Stimulated activated CD4-positive, alpha-beta T cell treated with anti-CD3 and anti-CD28 coated beads, Interleukin-4, amount 100 ng/mL, for 24 hours (primary cell): ENCODE results near the gene TACR2.
A peak's percentile ranks its signal among the peaks of the same experiment; 100 is the strongest.

Experiments
- DNase-seq: peaks from one replicate; pipeline ENCODE4 v3.0.0-alpha.2; 2020

Gene TACR2

DNA sequence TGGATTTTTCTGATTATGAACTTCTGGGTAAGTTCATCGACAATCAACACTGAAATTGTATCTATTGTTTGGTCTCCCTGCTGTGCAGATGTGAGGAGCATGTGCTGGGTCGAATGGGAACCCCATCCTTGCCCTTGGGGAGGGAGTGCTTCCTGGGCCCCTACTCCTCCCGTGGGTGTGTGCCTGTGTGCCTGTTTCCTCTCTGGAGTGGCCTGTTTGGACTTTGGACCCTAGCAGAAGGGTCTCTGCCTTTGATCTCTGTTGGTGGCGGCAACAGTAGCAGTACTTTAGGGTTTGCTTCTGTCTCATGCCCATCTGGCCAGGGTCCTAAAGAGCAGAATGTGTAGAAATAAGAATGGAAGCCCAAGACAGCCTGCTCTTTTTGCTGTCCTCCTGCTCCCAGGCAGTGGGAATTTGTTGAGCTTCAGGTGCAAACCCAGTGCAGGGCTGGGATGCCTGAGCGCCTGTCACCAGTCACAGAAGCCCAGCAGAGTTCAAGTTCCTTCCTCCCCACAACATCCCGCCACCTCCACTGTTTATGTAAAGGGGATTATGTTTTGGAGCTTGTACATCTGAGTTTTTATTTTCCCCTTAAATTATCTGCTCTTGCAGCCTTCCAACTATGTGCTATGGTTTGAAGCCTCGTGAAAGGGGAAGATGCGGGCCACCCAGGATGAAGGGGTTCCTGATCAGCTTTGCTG, 1.5 kb upstream of the TACR2 start:
- DNase-seq: no peak

DNA sequence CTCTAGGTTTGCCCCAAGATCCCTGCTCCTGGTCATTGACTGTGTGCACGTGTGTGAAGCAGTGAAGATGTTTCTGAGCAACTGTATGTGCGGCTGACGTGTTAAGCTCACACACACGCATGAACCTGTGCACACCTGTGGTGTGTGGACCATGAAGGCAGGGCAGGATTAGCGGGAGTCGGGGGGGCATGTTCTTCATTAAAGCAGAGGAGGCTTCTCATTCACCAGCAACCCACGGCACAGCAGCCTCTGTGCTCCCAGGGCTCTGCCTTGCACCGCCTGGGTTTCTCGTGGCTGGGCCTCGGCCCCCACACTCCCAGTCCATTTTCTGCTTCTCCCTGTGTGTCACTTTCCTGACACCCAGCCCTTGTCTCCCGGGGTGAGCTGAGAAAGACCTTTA, 824 bp upstream of the TACR2 start:
- DNase-seq: no peak

DNA sequence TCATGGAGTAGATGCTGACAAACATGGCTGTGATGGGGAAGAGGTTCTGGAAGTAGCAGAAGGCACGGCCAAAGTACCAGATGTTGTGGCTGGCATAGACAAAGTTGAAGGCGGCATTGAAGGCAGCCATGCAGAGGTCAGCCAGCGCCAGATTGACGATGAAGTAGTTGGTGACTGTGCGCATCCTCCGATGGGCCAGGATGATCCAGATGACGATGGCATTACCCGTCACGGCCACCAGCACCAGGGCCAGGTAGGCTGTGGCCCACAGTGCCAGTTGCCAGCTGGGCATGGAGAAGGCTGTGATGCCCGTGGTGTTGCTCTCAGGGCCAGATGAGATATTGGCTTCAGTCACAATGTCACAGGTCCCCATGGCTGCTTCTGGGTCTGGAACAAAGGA, 767 bp downstream of the TACR2 start:
- DNase-seq: no peak

DNA sequence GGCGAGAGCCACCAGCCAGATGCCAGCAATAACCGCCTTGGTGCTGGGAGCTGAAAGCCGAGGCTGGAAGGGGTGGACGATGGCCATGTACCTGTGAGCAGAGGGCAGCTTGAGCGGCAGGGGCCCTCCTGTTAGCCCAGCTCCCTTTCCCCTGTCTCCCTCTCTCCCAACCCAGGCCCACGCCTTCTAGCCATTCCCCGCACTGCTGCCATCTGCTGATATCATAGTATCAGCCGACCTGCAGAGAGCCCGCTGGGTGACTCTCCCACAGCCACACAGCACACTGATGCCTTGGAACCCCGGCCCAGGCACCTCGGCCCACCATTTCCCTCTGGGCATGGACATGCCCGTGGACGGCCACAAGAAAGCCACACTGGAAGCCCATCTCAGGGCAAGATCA, 1.7 kb downstream of the TACR2 start:
- DNase-seq: no peak

DNA sequence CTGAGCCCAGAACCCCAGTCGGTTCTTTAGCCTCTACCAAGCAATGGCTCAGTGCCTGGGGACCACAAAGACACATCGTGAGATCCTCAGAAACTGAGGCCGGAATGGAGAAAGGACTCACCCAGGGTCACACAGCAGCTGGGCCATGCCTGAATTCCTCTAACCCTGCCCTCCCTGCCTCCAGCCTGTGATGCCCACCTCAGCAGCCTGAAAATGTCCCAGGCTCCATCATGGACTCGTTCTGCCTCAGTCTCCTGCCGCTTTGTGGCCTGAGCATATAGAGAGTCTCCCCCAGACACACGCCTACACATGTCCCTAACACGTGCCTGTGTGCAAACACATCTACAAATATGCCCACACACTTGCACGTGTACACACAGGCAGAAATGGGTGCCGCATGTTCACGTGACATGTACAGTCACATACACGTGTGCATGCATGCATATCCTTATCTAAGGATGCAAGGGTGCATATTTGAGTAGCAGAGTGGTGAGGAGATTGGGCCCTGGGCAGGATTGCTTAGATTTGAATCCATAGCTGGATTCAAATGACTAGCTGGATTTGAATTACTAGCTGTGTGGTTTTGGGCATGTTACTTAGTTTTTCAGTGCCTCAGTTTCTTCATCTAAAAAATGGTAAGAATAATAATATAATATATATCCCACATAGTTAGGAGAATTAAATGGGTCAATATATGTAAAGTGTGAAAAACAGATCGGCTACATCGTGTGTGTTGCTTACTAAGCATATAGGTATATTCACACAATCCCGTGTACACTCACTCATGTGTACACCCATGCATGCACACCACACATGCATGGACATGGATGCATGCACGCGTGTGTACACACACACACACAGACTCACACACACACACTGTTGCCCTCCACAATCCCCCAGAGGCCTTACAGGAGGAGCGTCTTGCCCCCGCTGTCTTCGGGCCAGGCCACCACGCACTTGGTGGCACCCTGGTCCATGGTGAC, 2.4 kb downstream of the TACR2 start:
- no peak for DNase-seq

DNA sequence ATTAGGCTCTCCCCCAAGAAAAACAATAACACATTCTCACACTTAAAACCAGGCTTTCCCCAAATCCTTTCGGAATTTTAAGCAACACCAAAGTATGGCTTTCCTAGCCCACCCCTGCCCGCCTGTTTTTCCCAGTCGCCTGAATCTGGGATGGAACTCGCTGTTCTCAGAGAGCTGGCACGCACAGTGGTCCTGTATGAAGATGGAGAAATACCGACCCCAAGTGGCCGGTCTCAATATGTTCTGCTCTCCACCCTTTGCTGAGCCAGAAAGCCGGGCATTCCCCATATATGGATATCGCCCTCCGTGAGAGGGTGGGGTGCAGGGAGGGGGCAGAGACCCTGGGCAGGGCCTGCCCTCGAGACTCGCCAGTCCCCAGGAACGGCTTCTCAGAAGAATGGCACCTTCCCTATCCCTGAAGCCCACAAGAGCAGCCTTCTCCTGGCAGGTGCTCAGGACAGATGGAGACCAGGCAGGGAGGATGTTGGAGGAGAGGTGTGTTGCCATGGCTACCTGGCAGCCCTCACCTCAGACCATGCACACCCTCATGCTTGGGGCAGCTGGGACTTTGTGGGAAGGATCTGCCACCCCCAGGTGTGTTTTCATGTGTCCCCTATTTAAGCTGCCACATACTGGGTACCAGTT, 3.4 kb downstream of the TACR2 start:
- DNase-seq: no peak

DNA sequence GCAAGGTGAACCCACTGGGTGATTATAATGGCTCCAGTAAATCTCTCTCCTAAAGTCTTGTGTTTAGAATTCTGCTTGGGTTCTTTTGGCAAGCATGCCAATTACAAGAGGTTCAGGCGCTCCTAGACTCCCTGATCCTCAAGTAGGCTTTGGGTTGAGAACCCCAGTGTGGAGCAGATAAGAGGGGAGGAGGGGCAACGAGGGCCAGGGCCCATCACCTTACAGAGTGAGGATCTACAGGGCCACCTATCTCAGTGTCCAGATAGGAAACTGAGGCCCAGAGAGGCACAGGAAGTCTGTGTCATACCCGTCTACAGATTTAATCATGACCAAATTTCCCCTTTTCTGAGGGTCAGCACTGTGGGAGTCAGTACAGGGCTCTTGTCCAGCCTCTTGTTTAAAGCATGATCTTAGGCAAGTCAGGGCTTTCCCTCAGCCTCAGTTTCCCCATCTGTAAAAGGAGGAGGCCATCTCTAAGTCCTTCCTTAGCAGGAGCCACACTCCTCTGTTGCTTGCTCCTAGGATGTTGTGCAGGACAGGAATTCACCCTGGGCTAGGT, 4.4 kb downstream of the TACR2 start:
- DNase-seq: no peak

DNA sequence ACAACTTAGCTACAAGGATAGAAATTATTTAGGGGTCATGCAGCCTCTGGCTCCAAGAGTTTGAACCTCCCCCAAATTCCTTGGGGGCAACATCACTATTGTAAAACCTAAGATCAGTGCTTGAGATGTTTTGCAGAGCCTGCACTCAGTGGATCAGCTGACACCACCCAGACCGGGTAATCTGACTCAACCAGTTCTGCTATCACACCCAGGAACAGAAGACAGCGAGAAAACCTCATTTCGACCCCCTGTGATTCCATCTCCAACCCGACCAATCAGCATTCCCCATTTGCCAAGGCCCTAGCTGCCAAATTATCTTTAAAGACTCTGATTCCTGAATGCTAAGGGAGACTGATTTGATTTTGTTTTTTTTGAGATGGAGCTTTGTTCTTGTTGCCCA, 5.2 kb downstream of the TACR2 start:
- DNase-seq: no peak

DNA sequence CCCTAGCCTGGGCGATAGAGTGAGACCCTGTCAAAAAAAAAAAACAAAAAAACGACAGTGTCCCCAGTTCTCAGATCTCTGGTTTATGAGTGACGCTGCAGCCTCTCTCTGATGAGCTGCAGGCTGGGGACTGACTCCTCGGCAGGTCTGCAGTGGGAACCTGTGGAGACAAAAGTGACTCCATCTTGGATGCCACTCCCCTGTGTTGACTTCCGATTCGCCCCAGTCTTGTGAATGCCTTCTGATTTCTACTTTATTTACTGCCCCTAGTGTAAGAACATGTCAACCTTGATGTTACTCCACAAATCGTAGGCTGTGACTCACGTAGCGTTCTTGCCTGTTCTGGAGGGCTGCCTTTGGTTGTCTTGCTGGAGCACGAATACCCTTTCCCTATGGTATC, 6.2 kb downstream of the TACR2 start:
- DNase-seq: no peak

DNA sequence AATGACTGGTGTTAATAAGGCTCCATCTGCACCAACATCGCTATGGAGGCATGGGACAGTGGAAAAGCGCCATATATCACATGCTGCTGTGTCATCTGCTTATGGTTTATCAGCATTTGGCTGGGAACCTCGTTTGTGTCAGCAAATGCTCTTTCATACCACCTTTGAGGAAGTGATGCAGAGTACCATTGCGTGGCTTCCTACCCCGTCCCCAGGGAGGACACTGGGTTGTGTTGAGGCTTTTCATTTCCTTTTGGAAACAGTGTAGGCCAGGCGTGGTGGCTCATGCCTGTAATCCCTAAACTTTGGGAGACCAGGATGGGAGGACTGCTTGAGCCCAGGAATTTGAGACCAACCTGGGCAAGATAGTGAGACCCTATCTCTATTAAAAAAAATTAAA, 6.8 kb downstream of the TACR2 start:
- DNase-seq: no peak

DNA sequence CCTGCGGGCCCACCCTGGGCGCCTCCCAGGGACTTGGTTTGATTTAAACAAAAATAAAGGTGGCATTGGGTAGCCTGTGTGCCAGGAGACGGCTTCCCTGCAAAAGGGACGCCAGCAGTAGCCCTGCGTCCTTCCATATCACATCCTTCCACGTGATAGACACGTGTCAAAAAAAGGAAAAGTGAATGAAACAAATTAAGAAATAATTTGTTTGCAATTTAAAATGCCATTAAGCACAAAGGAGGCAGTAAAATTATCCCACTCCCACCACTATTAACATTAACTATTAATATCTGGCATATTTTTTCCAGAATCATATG, 7.6 kb downstream of the TACR2 start:
- DNase-seq: no peak

DNA sequence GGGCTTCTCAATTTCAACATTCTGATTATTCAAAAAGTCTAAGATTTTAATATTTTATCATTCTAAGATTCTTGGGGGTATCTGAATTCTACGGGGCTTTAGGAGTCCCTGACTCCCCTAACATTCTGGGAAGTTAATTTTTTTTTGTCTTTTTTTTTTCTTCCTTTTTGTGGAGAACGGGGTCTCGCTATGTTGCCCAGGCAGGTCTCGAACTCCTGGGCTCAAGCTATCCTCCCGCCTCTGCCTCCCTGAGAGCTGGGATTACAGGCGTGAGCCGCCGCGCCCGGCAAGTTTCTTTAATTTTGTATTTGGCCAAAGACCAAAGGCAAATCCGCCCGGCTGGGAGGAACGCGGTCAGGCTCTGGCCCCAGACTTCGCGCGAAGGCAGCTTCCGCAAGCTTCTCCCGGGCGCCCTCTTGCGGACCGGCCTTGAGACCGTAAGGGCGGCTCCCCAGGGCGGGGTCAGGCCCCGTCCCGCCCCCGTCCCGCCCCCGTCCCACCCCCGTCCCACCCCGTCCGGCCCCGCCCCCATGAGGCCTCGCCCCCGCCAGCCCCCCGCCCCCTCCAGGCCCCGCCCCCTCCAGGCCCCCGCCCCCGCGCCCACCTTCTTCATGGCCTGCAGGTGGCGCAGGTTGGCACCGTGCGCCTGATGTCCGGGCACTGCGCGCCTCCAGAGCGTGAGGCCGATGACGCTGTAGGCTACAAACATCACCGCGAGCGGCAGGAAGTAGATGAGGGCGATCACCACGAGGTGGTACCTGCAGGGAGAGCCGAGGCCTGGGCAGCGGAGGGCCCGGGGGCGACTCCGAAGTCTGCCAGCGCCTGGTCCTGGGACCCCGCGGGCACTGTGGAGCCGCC, 8.2 kb downstream of the TACR2 start:
- peak; percentile 90 for DNase-seq

DNA sequence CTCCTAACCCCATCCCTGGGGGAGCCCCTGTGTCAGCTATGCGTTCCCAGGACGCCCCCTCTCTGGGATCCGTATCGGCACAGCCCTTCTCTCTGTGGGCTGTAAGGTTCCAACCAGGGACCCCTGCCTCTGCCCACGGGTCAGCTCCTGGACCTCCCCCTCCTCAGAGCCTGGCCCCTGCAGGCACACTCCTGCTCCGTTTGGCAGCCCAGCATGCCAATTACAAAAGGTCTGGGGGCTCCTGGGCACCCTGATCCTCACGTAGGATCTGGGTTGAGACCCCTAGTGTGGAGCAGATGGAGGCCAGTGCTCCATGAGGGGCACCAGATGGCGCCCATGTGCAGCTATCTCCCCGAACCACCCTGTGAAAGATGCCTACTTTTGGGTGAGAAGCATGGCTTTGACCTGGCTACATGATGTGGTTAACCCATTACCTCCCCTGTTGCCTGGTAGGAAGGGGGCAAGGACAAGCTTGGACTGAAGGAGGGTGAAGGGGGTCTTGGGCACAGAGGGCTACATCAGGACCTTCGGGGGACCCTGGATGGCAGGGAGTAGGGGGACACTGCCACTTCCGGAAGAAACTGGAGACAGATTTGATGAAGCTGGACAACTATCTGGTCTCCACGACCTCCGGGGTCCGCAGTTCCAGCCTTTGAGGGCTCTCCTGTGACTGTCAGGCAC, 9.0 kb downstream of the TACR2 start:
- DNase-seq: no peak

DNA sequence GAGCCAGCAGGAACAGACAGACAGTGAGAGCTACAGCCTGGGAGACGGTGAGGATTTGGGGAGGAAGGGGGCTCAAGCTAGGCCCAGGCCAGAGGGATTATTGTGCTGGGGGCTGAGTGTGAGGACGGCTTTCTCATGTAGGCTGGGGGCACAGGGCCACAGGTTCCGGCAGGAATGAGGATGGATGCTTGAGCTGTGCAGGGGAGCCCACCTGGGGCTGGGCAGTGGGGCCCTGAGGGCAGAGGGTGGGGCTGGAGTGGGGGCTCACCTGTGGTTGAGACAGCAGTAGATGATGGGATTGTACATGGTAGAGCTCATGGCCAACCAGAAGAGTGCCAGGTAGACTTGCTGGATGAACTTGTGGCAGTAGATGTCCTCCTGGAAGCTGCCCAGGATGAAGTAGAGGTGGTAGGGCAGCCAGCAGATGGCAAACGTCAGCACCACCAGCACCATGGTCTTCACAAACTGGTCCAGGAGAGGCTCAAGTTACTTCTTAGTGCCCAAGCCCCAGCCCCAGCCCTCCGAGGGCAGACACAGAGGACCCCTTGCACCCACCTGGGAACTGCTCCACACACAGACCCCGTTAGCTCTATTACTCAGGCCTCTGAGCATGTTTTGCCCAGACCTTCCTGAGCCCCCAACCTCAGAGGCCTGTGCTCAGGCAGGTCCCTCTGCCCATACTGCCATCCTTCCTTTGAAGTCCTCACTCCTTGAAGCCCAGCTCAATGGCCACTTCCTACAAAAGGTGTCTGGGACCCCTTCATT, 9.7 kb downstream of the TACR2 start:
- DNase-seq: no peak

DNA sequence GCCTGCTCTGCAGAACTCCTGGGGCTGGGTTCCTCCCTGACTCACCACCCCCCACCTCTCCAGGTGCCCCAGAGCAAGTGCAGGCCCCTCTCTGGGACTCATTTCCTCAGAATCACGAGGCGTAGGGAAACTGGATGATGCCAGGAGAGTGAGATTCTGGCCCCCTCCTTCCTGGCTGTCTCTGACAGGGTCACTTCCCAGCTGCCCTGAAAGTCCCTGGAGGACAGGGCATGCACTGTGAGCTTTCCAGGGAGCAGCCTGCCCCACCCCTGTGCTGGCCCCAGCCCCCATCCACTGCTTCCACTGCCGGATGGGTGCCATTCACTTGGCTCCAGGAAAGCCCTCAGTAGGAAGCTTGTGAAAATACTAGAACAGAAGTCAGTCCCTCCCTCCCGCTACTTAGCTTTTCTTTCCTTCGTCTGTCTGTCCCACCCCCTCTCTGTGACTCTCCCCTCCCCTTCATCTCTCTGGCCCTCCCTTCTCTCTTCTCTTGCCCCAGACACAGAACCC, 10.4 kb downstream of the TACR2 start:
- no peak for DNase-seq

DNA sequence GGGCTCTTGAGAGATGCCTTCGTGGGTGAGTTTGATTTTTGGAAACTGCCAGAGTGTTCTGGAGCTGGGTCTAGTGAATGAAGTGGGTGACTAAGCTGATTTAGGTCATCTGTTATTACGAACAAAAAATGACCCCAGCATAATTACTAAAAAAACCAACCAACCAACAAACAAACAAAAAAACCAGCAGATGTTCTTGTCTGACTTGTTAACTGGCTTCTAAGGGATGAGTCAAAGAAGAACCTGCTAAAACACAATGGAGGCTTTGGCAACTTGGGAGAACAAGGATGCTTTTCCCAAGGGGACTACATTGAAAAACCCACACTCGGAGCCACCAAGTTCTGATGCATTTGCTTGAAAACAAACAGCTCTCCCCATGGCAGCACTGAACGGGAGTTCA, 11.5 kb downstream of the TACR2 start:
- DNase-seq: no peak

DNA sequence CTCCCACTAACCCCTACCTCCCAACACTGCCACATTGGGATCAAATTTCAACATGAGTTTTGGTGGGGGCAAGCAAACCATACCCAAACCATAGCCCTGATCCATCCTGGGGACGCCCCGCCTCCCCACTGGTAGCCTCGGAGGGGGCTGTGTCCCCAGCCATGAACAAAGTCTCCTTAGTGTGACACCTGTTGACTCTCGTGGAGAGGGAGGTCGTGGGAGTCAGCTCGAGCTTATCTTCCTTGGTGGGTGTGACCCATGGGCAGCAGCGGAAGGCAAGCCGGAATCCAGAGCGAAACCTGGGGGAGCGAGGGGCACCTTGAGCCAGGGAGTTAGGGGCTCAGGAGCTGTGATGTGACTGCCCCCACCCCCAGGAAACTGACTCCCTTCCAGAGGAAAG, 11.9 kb downstream of the TACR2 start:
- DNase-seq: no peak

DNA sequence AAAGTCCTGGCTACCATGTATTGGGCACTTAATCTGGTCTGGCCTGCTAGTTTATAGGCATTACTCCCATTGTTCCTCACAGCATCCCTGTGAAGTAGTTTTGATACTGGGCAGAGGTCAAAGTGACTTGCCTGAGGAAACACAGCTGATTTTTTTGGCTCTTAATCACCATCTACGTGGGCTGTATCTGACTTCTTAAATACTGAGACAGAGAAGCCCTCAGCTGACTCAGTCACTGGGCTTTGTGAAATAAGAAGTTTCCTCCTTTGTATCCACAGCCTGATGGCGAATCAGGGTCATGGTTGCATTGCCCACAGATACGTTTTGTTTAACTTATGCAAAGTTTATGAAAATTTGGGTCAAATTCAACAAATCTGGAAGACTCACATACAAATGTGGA, 13.2 kb downstream of the TACR2 start:
- no peak for DNase-seq

DNA sequence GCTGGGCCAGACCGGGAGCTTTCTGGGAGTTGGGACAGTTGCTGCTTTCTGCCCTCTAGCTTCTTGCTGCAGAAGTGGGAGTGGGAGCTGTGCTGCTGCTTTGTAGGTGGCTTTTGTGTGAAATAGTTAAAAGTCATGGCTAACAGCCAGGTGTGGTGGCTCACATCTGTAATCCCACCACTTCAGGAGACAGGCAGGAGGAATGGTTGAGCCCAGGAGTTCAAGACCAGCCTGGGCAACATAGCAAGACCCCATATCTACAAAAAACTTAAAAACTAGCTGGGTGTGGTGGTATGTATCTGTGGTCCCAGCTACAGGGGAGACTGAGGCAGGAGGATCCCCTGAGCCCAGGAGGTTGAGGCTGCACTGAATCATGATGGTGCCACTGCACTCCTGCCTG, 13.7 kb downstream of the TACR2 start:
- no peak for DNase-seq

DNA sequence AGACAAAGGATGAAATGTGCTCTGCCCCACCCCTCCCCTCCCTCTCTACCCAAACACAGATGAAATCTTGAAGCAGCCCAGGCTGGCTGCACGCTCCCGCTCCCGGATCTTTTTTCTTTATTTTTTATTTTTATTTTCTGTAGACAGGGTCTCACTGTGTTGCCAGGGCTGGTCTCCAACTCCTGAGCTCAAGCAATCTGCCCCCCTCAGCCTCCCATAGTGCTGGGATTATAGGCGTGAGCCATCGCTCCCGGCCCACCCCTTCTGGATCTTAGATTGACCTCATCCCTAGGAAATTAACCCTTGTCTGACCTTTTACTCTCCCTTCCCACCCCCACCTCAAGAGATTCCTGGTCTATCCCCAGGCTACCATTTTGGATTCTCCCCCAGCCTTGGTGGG, 14.3 kb downstream of the TACR2 start:
- DNase-seq: no peak

DNA sequence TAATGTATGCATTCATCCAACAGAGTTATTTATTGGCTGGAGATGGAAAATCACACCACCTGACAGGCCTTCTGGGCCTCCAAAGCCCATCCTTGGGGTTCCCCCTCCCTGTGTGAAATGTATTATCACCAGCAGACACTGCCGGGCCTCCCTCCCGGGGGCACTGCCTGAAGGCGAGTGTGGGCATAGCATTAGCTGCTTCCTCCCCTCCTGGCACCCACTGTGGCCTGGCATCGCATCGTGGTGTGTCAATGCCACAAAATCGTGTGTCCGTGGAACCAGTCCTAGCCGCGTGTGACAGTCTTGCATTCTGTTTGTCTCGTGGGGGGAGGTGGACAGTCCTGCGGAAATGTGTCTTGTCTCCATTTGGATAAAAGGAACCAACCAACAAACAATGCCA, 15.3 kb downstream of the TACR2 start:
- no peak for DNase-seq
